Uterus (tissue), 4 donors: ENCODE measurements around the gene FMNL3. TPM values are rescaled to one million over a fixed set of nuclear protein-coding genes. Genes with fewer than 3 reads are reported as not detected.

Experiments used
- DNase-seq, 2 donors: peaks; one replicate each; pipeline ENCODE4 v3.0.0-alpha.2; 2019 to 2020
- H3K27ac ChIP-seq, 2 donors: fragments of 200-600 bp; sonication (generic); 1 replicate in 1 of 2; 2 replicates in 1 of 2; pipeline ENCODE4 v1.5.1; 2016 to 2018
- H3K27me3 ChIP-seq, 2 donors: fragments of 200-600 bp; sonication (generic); one replicate each; pipeline ENCODE4 v1.5.1; 2018 to 2019; ENCODE audit warnings: control low read depth in 1 of 2
- H3K36me3 ChIP-seq, 2 donors: fragments of 200-600 bp; sonication (generic); one replicate each; pipeline ENCODE4 v1.5.1; 2019; ENCODE audit warnings: control low read depth in 1 of 2
- H3K4me1 ChIP-seq, 2 donors: fragments of 200-600 bp; sonication (generic); one replicate each; pipeline ENCODE4 v1.5.1; 2018 to 2019; ENCODE audit warnings: control low read depth in 1 of 2
- H3K4me3 ChIP-seq, 2 donors: fragments of 200-600 bp; sonication (generic); 1 replicate in 1 of 2; 2 replicates in 1 of 2; pipeline ENCODE4 v1.5.1; 2018 to 2019; ENCODE audit warnings: mild to moderate bottlenecking in 1 of 2
- H3K9me3 ChIP-seq, 2 donors: fragments of 200-600 bp; sonication (generic); one replicate each; pipeline ENCODE4 v1.5.1; 2019; ENCODE audit warnings: control low read depth in 1 of 2
- CTCF ChIP-seq, 4 experiments: fragments of 200-600 bp in 2 of 4; fragments of 450-650 bp in 2 of 4; sonication (generic) in 2 of 4; IDR thresholded peaks; one replicate each; pipeline ENCODE4 v1.5.1; 2016 to 2019; ENCODE audit warnings: antibody characterized with exemption in 4 of 4, mild to moderate bottlenecking in 2 of 4, moderate library complexity in 1 of 4
- POLR2A ChIP-seq, 2 donors: fragments of 450-650 bp; IDR thresholded peaks; one replicate each; pipeline ENCODE4 v1.6.1; 2016; ENCODE audit warnings: antibody characterized with exemption in 2 of 2, mild to moderate bottlenecking in 1 of 2, moderate library complexity in 1 of 2
- intact Hi-C: fragments of 100-400 bp; cut with DNase I; formaldehyde crosslinking; loops from one replicate; pipeline ENCODE4 v1.15.1; 2023; ENCODE audit warnings: low total_unique reads
- total RNA-seq, 4 donors: library from RNA; depleted of rRNA in 3 of 4; stranded (reverse); fragments of >200 nt in 3 of 4; gene quantifications; one replicate each; pipeline versions ENCODE4 v1.1.0 to v1.2.4, GENCODE V29; 2014 to 2023
- donor health status: DM: yes; HTN: yes; CAD: no.

The FMNL3 gene
- total RNA-seq, 4 donors from 2014 or later: 3.3 to 45.7 (median 20.4) TPM

- peak overlapping the region; percentile 73 to 99 for H3K4me3 ChIP-seq
- H3K27ac ChIP-seq: peak overlapping the region; percentile 96 to 99
- H3K4me1 ChIP-seq: peaks cover 0 to 6% of the 10 kb centered on the region in 2 donors
- no peak for TF ChIP-seq CTCF (IDR thresholded peaks at IDR 0.05)
- TF ChIP-seq POLR2A (IDR thresholded peaks at IDR 0.05): no peak
- H3K9me3 ChIP-seq: no peaks in the 10 kb centered on the region
- peak in 1 of 2 donors; percentile 41 for DNase-seq
- no peaks in the 10 kb centered on the region for H3K36me3 ChIP-seq
- intact Hi-C loops: loop anchor here (2.0 kb wide), 1 partner anchor 62 kb away; no protein-coding TSS in a partner anchor
- no peaks in the 10 kb centered on the region for H3K27me3 ChIP-seq
Measured at GRCh38 chr12:49706351-49707127, 666 bp downstream of the FMNL3 start.

GRCh38 chr12:49705479-49706134 is 1.6 kb downstream of the FMNL3 start:
- peak in 1 of 2 donors; percentile 28 for DNase-seq
- intact Hi-C loops: loop anchor here (2.0 kb wide), 1 partner anchor 61 kb away; no protein-coding TSS in a partner anchor
- Histone ChIP-seq H3K4me3 (peak overlapping the region in 1 of 2 donors; percentile 99), H3K27ac (peak overlapping the region; percentile 96 to 99), H3K9me3 (no peaks in the 10 kb centered on the region), H3K4me1 (peaks cover 0 to 6% of the 10 kb centered on the region in 2 donors), H3K27me3 (no peaks in the 10 kb centered on the region), H3K36me3 (no peaks in the 10 kb centered on the region)
- no peak for TF ChIP-seq CTCF (IDR thresholded peaks at IDR 0.05)
- no peak for TF ChIP-seq POLR2A (IDR thresholded peaks at IDR 0.05)

- Histone ChIP-seq H3K27ac (peak overlapping the region in 1 of 2 donors; percentile 8), H3K9me3 (no peaks in the 10 kb centered on the region), H3K27me3 (no peaks in the 10 kb centered on the region), H3K4me1 (peaks cover 0 to 15% of the 10 kb centered on the region in 2 donors), H3K36me3 (no peaks in the 10 kb centered on the region), H3K4me3 (no peak overlapping the region)
- DNase-seq: no peak
- intact Hi-C loops: no loop called here
- TF ChIP-seq CTCF (IDR thresholded peaks at IDR 0.05) (no peak), POLR2A (IDR thresholded peaks at IDR 0.05) (no peak)
Measured at GRCh38 chr12:49703647-49704137, 3.5 kb downstream of the FMNL3 start.

GRCh38 chr12:49702676-49703215 is 4.5 kb downstream of the FMNL3 start:
- Histone ChIP-seq H3K9me3 (no peaks in the 10 kb centered on the region), H3K4me1 (peaks cover 0 to 15% of the 10 kb centered on the region in 2 donors), H3K27me3 (no peaks in the 10 kb centered on the region), H3K27ac (no peak overlapping the region), H3K4me3 (no peak overlapping the region), H3K36me3 (no peaks in the 10 kb centered on the region)
- TF ChIP-seq POLR2A (IDR thresholded peaks at IDR 0.05): no peak
- no peak for TF ChIP-seq CTCF (IDR thresholded peaks at IDR 0.05)
- DNase-seq: no peak
- intact Hi-C loops: no loop called here
